Measurements from ENCODE around the gene RBMS3. TPM values are rescaled to one million over a fixed set of nuclear protein-coding genes. Genes with fewer than 3 reads are reported as not detected.
"Not testable (repeated sequence)": the region's sequence is repeated elsewhere in the genome, so short reads cannot be mapped to it uniquely, and the experiment has no call there.

Gene RBMS3
- total RNA-seq, 1 experiment from 2014 or later = 11.0 TPM

- DNase-seq (ENCODE audit: low read depth) = no peak
These were observed 58.4 kb downstream of the RBMS3 start for GRCh38 chr3:29339016-29339833.

GRCh38 chr3:29344154-29344553 lies 63.3 kb downstream of the RBMS3 start:
- no peak for DNase-seq (ENCODE audit: low read depth)

GRCh38 chr3:29344935-29345334 lies 64.1 kb downstream of the RBMS3 start:
- DNase-seq (ENCODE audit: low read depth) = no peak

GRCh38 chr3:29345516-29346300 lies 64.8 kb downstream of the RBMS3 start:
- DNase-seq (ENCODE audit: low read depth) = no peak

- peak; percentile 28 for DNase-seq (ENCODE audit: low read depth)
These were observed 66.0 kb downstream of the RBMS3 start for GRCh38 chr3:29346828-29347227.

- DNase-seq (ENCODE audit: low read depth) = no peak
These were observed 66.5 kb downstream of the RBMS3 start for GRCh38 chr3:29347412-29347811.

GRCh38 chr3:29348316-29348715 lies 67.4 kb downstream of the RBMS3 start:
- no peak for DNase-seq (ENCODE audit: low read depth)

- DNase-seq (ENCODE audit: low read depth) = no peak
These were observed 68.2 kb downstream of the RBMS3 start for GRCh38 chr3:29349049-29349448.

GRCh38 chr3:29353807-29354206 lies 72.9 kb downstream of the RBMS3 start:
- DNase-seq (ENCODE audit: low read depth) = no peak

- DNase-seq (ENCODE audit: low read depth) = no peak
These were observed 74.0 kb downstream of the RBMS3 start for GRCh38 chr3:29354894-29355293.

- DNase-seq (ENCODE audit: low read depth) = no peak
These were observed 75.2 kb downstream of the RBMS3 start for GRCh38 chr3:29356062-29356461.

GRCh38 chr3:29360289-29360688 lies 79.4 kb downstream of the RBMS3 start:
- not testable (repeated sequence) for DNase-seq (ENCODE audit: low read depth)

- no peak for DNase-seq (ENCODE audit: low read depth)
These were observed 82.2 kb downstream of the RBMS3 start for GRCh38 chr3:29363110-29363509.

- no peak for DNase-seq (ENCODE audit: low read depth)
These were observed 89.2 kb downstream of the RBMS3 start for GRCh38 chr3:29370021-29370420.

- no peak for DNase-seq (ENCODE audit: low read depth)
These were observed 89.9 kb downstream of the RBMS3 start for GRCh38 chr3:29370476-29371420.

GRCh38 chr3:29373131-29373680 lies 92.3 kb downstream of the RBMS3 start:
- DNase-seq (ENCODE audit: low read depth) = peak; percentile 31

- no peak for DNase-seq (ENCODE audit: low read depth)
These were observed 93.4 kb downstream of the RBMS3 start for GRCh38 chr3:29374226-29374625.

GRCh38 chr3:29379097-29379496 lies 98.2 kb downstream of the RBMS3 start:
- DNase-seq (ENCODE audit: low read depth) = no peak

GRCh38 chr3:29381595-29381994 lies 100.7 kb downstream of the RBMS3 start:
- no peak for DNase-seq (ENCODE audit: low read depth)

GRCh38 chr3:29382409-29382808 lies 101.5 kb downstream of the RBMS3 start:
- DNase-seq (ENCODE audit: low read depth) = no peak

GRCh38 chr3:29382845-29383244 lies 102.0 kb downstream of the RBMS3 start:
- DNase-seq (ENCODE audit: low read depth) = no peak

- peak; percentile 83 for DNase-seq (ENCODE audit: low read depth)
These were observed 103.8 kb downstream of the RBMS3 start for GRCh38 chr3:29384640-29385039.
